ENCODE results near the gene PPFIA2.

Gene PPFIA2

DNA sequence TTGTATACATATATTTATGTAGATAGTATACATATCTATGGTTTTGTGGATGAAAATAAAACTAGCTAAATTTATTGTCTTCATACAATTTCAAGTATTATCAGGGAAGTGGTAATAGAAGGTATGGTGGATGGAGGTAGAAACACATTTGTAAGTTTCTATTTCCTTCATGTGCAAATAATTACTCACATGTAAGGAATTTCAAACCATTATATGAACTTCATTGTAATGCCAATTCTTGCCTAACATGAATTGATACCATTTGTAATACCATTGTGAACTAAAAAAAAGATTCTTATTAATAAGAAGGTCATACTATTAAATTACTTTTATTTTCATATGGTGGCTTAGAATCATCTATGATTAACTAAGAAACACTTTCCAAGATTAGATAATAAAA, 20.1 kb upstream of the PPFIA2 start:
- Histone ChIP-seq H3K27me3 (no peaks in the 10 kb centered on the region), H3K27ac (no peak overlapping the region), H3K4me1 (ENCODE audit: control insufficient read depth in 1 of 2, insufficient read depth in 1 of 2, low read depth in 1 of 2, low read length in 1 of 2) (no peaks in the 10 kb centered on the region), H3K36me3 (no peaks in the 10 kb centered on the region), H3K9me3 (no peaks in the 10 kb centered on the region), H3K4me3 (ENCODE audit: low read depth in 1 of 2, low read length in 1 of 2) (no peak overlapping the region)
- TF ChIP-seq, protein P1, sequence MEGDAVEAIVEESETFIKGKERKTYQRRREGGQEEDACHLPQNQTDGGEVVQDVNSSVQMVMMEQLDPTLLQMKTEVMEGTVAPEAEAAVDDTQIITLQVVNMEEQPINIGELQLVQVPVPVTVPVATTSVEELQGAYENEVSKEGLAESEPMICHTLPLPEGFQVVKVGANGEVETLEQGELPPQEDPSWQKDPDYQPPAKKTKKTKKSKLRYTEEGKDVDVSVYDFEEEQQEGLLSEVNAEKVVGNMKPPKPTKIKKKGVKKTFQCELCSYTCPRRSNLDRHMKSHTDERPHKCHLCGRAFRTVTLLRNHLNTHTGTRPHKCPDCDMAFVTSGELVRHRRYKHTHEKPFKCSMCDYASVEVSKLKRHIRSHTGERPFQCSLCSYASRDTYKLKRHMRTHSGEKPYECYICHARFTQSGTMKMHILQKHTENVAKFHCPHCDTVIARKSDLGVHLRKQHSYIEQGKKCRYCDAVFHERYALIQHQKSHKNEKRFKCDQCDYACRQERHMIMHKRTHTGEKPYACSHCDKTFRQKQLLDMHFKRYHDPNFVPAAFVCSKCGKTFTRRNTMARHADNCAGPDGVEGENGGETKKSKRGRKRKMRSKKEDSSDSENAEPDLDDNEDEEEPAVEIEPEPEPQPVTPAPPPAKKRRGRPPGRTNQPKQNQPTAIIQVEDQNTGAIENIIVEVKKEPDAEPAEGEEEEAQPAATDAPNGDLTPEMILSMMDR (IDR thresholded peaks at IDR 0.05): no peak

DNA sequence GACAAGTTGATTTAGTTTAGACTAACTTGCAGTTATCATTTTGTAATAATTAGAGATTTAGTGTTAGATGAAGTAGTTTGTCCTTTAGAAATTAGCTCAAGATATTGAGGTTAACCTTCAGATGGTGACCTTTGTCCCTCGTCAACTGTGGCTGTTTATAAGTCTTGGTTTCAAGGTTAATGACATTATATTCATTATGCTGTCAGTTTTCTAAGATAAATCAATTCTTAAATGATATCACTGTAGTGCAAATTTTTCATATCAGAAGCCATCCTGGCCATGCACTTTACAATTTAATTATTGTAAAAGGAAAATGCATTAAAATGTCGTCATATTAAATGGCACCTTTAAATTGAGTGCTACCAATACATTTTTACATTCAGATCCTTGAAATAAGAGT, 19.6 kb upstream of the PPFIA2 start:
- no peaks in the 10 kb centered on the region for H3K36me3 ChIP-seq
- H3K9me3 ChIP-seq: no peaks in the 10 kb centered on the region
- no peak overlapping the region for H3K4me3 ChIP-seq (ENCODE audit: low read depth in 1 of 2, low read length in 1 of 2)
- no peaks in the 10 kb centered on the region for H3K4me1 ChIP-seq (ENCODE audit: control insufficient read depth in 1 of 2, insufficient read depth in 1 of 2, low read depth in 1 of 2, low read length in 1 of 2)
- H3K27me3 ChIP-seq: no peaks in the 10 kb centered on the region
- H3K27ac ChIP-seq: no peak overlapping the region
- TF ChIP-seq, protein P1 (IDR thresholded peaks at IDR 0.05): no peak

DNA sequence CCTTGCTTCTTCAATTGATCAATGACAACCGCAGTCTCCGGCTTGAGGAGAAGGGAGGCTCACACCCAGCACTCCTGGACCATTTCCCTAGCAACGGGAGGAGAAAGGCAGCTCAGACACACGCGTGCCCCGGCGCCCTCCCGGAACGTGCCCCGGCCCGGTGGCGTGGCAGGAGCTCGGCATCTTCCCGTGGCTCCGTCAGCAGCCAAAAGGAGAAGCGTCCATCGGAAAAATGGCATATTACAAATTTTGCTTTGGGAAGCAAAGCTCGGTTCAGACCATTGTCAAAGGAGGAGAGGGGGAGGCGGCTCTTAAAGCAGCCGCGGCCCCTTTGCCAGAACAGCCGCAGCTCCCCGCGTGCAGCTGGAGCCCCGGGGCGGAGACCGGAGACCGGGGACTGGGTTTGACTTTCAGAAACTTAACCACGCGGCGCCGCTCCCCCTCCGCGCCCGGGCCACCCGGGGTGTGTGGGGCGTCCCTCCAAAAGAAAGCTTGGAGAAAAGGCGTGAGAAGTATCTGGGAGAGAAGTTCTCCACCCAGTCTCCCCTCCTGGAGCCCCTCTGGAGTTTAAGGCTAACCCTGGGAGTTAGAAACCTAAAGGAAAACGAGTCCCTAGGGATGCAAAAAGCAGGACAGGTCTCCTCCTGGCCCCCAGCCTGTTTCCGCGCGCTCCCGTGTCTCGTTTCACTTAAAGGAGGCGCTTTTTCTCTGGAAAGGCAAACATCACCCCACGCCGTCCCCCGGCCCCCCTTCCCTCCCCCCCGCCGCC, 545 bp downstream of the PPFIA2 start:
- peaks cover 58% of the 10 kb centered on the region for H3K27me3 ChIP-seq
- peak overlapping the region in 1 of 2 experiments; percentile 18 for H3K4me3 ChIP-seq (ENCODE audit: low read depth in 1 of 2, low read length in 1 of 2)
- H3K9me3 ChIP-seq: no peaks in the 10 kb centered on the region
- TF ChIP-seq, protein P1 (IDR thresholded peaks at IDR 0.05): no peak
- no peaks in the 10 kb centered on the region for H3K36me3 ChIP-seq
- no peaks in the 10 kb centered on the region for H3K4me1 ChIP-seq (ENCODE audit: control insufficient read depth in 1 of 2, insufficient read depth in 1 of 2, low read depth in 1 of 2, low read length in 1 of 2)
- no peak overlapping the region for H3K27ac ChIP-seq

DNA sequence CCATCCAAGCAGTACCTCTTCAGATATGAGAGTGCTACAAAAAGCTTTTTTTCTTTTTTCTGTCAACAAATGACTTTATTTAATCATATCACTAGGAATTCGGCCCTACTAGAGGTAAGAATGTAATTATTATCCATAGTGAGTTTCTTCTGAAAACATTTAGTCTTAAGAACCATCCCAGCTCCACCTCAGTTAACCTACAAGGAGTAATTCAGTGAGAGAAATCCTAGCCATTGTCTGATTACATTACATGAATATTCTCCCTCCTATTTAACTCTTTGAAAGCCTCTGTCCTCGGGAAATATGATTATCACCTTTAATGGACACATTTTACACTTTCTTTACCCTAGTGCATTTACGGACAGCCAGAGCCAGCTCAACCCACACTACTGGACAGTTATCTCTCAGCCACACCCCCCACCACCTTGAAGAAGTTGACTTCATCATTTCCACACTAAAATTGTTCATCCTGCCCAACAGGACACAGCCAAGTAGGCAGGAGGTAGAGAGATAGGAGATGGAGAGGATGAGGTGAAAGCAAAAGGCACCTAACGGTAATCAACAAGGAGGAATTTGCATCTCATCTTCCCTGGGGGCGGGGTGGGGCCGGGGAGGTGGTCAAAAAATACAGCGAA, 1.3 kb downstream of the PPFIA2 start:
- TF ChIP-seq, protein P1 (IDR thresholded peaks at IDR 0.05): no peak
- H3K4me3 ChIP-seq (ENCODE audit: low read depth in 1 of 2, low read length in 1 of 2): no peak overlapping the region
- H3K27ac ChIP-seq: no peak overlapping the region
- no peaks in the 10 kb centered on the region for H3K9me3 ChIP-seq
- peaks cover 58% of the 10 kb centered on the region for H3K27me3 ChIP-seq
- no peaks in the 10 kb centered on the region for H3K4me1 ChIP-seq (ENCODE audit: control insufficient read depth in 1 of 2, insufficient read depth in 1 of 2, low read depth in 1 of 2, low read length in 1 of 2)
- no peaks in the 10 kb centered on the region for H3K36me3 ChIP-seq

DNA sequence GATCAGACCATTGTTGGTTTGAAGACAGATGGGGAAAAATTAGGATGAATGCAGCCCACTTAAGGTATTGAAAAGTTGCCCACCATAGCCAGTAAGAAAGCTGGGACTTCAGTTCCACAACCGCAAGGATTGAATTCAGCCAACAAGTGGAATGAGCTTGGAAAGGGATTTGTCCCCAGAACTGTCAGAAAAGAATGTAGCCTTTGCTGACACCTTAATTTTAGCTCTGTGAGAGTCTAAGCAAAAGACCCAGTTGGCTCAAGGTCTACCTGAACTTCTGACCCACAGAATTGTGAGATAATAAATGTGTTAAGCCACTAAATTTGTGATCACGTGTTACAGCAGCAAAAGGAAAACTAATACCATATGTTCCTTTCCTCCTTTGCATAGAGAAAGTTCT, 29.4 kb downstream of the PPFIA2 start:
- no peak overlapping the region for H3K4me3 ChIP-seq (ENCODE audit: low read depth in 1 of 2, low read length in 1 of 2)
- TF ChIP-seq, protein P1 (IDR thresholded peaks at IDR 0.05): no peak
- no peaks in the 10 kb centered on the region for H3K27me3 ChIP-seq
- no peaks in the 10 kb centered on the region for H3K4me1 ChIP-seq (ENCODE audit: control insufficient read depth in 1 of 2, insufficient read depth in 1 of 2, low read depth in 1 of 2, low read length in 1 of 2)
- no peaks in the 10 kb centered on the region for H3K9me3 ChIP-seq
- no peak overlapping the region for H3K27ac ChIP-seq
- H3K36me3 ChIP-seq: no peaks in the 10 kb centered on the region
